ENCODE data around the gene CACNB4.

The CACNB4 gene

DNA sequence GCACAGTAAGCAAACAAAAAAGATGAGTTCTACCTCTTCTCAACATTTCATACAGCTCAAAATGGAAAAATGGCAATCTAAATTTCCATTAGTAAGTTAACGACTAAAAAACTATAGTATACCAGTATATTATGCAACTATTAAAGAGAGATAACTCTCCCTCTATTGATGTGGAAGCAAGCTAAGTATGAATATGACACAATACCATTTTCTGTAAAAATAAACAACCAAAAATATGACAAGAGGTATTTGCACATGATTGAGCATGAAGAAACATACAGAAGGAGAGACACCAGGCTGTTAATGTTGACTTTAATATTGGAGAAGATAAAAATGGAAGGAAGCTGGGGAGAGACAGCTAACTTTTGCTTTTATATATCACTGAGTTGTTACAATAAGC is 167.1 kb downstream of the CACNB4 start:
- no peaks in the 10 kb centered on the region for H3K9me3 ChIP-seq (ENCODE audit: low read length)
- no peak overlapping the region for H3K4me2 ChIP-seq (ENCODE audit: low read length)
- H3K27me3 ChIP-seq (ENCODE audit: insufficient read depth, low read length) = no peaks in the 10 kb centered on the region
- H2AFZ ChIP-seq (ENCODE audit: low read length) = no peak overlapping the region
- no peaks in the 10 kb centered on the region for H3K79me2 ChIP-seq (ENCODE audit: insufficient read depth, low read length)
- no peak overlapping the region for H3K27ac ChIP-seq (ENCODE audit: low read depth, low read length, poor library complexity, severe bottlenecking)
- H3K36me3 ChIP-seq (ENCODE audit: insufficient read depth, low read length) = no peaks in the 10 kb centered on the region
- H4K20me1 ChIP-seq (ENCODE audit: insufficient read depth, low read length) = no peaks in the 10 kb centered on the region
- TF ChIP-seq, protein P1, sequence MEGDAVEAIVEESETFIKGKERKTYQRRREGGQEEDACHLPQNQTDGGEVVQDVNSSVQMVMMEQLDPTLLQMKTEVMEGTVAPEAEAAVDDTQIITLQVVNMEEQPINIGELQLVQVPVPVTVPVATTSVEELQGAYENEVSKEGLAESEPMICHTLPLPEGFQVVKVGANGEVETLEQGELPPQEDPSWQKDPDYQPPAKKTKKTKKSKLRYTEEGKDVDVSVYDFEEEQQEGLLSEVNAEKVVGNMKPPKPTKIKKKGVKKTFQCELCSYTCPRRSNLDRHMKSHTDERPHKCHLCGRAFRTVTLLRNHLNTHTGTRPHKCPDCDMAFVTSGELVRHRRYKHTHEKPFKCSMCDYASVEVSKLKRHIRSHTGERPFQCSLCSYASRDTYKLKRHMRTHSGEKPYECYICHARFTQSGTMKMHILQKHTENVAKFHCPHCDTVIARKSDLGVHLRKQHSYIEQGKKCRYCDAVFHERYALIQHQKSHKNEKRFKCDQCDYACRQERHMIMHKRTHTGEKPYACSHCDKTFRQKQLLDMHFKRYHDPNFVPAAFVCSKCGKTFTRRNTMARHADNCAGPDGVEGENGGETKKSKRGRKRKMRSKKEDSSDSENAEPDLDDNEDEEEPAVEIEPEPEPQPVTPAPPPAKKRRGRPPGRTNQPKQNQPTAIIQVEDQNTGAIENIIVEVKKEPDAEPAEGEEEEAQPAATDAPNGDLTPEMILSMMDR (IDR thresholded peaks at IDR 0.05; ENCODE audit: low read length) = no peak
- TF ChIP-seq EZH2 (IDR thresholded peaks at IDR 0.05; ENCODE audit: borderline replicate concordance, low read length) = no peak
- no peaks in the 10 kb centered on the region for H3F3A ChIP-seq (ENCODE audit: insufficient read depth, low read length)
- no peak overlapping the region for H3K9ac ChIP-seq (ENCODE audit: low read length)
- no peaks in the 10 kb centered on the region for H3K4me1 ChIP-seq (ENCODE audit: insufficient read depth, low read length, severe bottlenecking)
- H3K9me2 ChIP-seq (ENCODE audit: low read depth, low read length) = no peaks in the 10 kb centered on the region
- no peak overlapping the region for H3K4me3 ChIP-seq (ENCODE audit: low read depth, low read length, poor library complexity, severe bottlenecking)

- Histone ChIP-seq H3K9me2 (ENCODE audit: low read depth, low read length) (no peaks in the 10 kb centered on the region), H3K9me3 (ENCODE audit: low read length) (no peaks in the 10 kb centered on the region), H3K4me2 (ENCODE audit: low read length) (no peak overlapping the region), H3K4me3 (ENCODE audit: low read depth, low read length, poor library complexity, severe bottlenecking) (no peak overlapping the region), H3K79me2 (ENCODE audit: insufficient read depth, low read length) (no peaks in the 10 kb centered on the region), H2AFZ (ENCODE audit: low read length) (no peak overlapping the region), H3F3A (ENCODE audit: insufficient read depth, low read length) (no peaks in the 10 kb centered on the region), H4K20me1 (ENCODE audit: insufficient read depth, low read length) (no peaks in the 10 kb centered on the region), H3K36me3 (ENCODE audit: insufficient read depth, low read length) (no peaks in the 10 kb centered on the region), H3K27me3 (ENCODE audit: insufficient read depth, low read length) (no peaks in the 10 kb centered on the region), H3K4me1 (ENCODE audit: insufficient read depth, low read length, severe bottlenecking) (no peaks in the 10 kb centered on the region), H3K9ac (ENCODE audit: low read length) (no peak overlapping the region), H3K27ac (ENCODE audit: low read depth, low read length, poor library complexity, severe bottlenecking) (no peak overlapping the region)
- TF ChIP-seq, protein P1 (IDR thresholded peaks at IDR 0.05; ENCODE audit: low read length) = no peak
Observed at GRCh38 chr2:151931030-151931611, 167.7 kb downstream of the CACNB4 start.

DNA sequence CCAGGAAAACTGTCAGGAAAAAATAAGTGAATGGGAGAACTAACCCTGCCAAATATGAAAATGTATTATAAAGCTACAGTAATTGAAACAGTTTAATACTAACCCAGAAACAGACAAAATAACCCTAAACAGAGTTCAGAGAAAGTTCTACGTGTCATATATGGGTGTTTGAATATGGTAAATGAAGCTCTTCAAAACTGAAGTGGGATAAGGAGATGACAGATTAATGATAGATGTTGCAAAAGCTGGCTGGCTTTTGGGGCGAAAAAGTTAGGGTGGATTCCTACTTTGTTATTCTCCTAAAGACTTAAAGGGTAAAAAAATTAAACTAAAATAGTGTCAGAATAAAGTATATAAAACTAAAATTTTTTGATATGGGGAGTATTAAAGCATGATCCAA is 168.8 kb downstream of the CACNB4 start:
- TF ChIP-seq, protein P1 (IDR thresholded peaks at IDR 0.05; ENCODE audit: low read length) = no peak
- no peak for TF ChIP-seq EZH2 (IDR thresholded peaks at IDR 0.05; ENCODE audit: borderline replicate concordance, low read length)
- H3K9me2 ChIP-seq (ENCODE audit: low read depth, low read length) = no peaks in the 10 kb centered on the region
- no peak overlapping the region for H3K4me3 ChIP-seq (ENCODE audit: low read depth, low read length, poor library complexity, severe bottlenecking)
- no peak overlapping the region for H3K27ac ChIP-seq (ENCODE audit: low read depth, low read length, poor library complexity, severe bottlenecking)
- H3K4me2 ChIP-seq (ENCODE audit: low read length) = no peak overlapping the region
- H3K9ac ChIP-seq (ENCODE audit: low read length) = no peak overlapping the region
- H3K9me3 ChIP-seq (ENCODE audit: low read length) = no peaks in the 10 kb centered on the region
- no peaks in the 10 kb centered on the region for H3K36me3 ChIP-seq (ENCODE audit: insufficient read depth, low read length)
- H2AFZ ChIP-seq (ENCODE audit: low read length) = no peak overlapping the region
- H3K27me3 ChIP-seq (ENCODE audit: insufficient read depth, low read length) = no peaks in the 10 kb centered on the region
- H3K4me1 ChIP-seq (ENCODE audit: insufficient read depth, low read length, severe bottlenecking) = no peaks in the 10 kb centered on the region
- H3K79me2 ChIP-seq (ENCODE audit: insufficient read depth, low read length) = no peaks in the 10 kb centered on the region
- no peaks in the 10 kb centered on the region for H3F3A ChIP-seq (ENCODE audit: insufficient read depth, low read length)
- no peaks in the 10 kb centered on the region for H4K20me1 ChIP-seq (ENCODE audit: insufficient read depth, low read length)
